Measurements from ENCODE around the gene FKBP8. TPM values are rescaled to one million over a fixed set of nuclear protein-coding genes. Genes with fewer than 3 reads are reported as not detected.

The FKBP8 gene
- total and polyA plus RNA-seq, 4 donors, result 59.1 to 225 (median 101) TPM

DNA sequence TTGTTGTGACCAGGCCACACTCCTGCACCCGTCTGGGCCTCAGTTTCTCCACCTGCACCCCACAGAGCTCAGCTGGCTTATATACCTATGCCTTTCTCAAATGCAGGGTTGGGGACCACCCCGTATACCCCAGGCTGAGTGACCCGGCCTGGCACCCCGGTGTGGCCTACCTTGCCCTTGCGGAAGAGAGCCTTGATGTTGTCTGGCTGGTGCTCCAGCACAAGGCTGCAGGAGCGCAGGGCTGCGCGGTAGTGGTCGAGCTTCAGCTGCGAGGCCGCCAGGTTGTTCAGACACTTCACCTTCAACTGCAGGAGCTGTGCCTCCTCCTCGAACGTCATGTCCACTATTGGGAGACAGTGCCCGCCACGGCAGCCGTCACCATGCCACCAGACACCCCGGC, 5.9 kb downstream of the FKBP8 start:
- TF ChIP-seq FOXA1 (IDR thresholded peaks at IDR 0.05) (no peak), EGR1 (IDR thresholded peaks at IDR 0.05; ENCODE audit: low read depth in 2 of 2) (no peak), YY1 (IDR thresholded peaks at IDR 0.05) (no peak), JUND (IDR thresholded peaks at IDR 0.05) (no peak), FOXA2 (IDR thresholded peaks at IDR 0.05) (no peak), GABPA (IDR thresholded peaks at IDR 0.05 in 1 of 2, conservative IDR thresholded peaks at IDR 0.05 in 1 of 2) (no peak), RXRA (IDR thresholded peaks at IDR 0.05) (no peak), RAD21 (IDR thresholded peaks at IDR 0.05) (no peak), TAF1 (conservative IDR thresholded peaks at IDR 0.05) (no peak), HNF4A (conservative IDR thresholded peaks at IDR 0.05) (no peak), SP1 (IDR thresholded peaks at IDR 0.05) (no peak)
- TF ChIP-seq, protein P1, sequence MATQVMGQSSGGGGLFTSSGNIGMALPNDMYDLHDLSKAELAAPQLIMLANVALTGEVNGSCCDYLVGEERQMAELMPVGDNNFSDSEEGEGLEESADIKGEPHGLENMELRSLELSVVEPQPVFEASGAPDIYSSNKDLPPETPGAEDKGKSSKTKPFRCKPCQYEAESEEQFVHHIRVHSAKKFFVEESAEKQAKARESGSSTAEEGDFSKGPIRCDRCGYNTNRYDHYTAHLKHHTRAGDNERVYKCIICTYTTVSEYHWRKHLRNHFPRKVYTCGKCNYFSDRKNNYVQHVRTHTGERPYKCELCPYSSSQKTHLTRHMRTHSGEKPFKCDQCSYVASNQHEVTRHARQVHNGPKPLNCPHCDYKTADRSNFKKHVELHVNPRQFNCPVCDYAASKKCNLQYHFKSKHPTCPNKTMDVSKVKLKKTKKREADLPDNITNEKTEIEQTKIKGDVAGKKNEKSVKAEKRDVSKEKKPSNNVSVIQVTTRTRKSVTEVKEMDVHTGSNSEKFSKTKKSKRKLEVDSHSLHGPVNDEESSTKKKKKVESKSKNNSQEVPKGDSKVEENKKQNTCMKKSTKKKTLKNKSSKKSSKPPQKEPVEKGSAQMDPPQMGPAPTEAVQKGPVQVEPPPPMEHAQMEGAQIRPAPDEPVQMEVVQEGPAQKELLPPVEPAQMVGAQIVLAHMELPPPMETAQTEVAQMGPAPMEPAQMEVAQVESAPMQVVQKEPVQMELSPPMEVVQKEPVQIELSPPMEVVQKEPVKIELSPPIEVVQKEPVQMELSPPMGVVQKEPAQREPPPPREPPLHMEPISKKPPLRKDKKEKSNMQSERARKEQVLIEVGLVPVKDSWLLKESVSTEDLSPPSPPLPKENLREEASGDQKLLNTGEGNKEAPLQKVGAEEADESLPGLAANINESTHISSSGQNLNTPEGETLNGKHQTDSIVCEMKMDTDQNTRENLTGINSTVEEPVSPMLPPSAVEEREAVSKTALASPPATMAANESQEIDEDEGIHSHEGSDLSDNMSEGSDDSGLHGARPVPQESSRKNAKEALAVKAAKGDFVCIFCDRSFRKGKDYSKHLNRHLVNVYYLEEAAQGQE (IDR thresholded peaks at IDR 0.05), result no peak
- TF ChIP-seq, protein P2, sequence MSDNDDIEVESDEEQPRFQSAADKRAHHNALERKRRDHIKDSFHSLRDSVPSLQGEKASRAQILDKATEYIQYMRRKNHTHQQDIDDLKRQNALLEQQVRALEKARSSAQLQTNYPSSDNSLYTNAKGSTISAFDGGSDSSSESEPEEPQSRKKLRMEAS (IDR thresholded peaks at IDR 0.05), result no peak
- TF ChIP-seq, protein P3, sequence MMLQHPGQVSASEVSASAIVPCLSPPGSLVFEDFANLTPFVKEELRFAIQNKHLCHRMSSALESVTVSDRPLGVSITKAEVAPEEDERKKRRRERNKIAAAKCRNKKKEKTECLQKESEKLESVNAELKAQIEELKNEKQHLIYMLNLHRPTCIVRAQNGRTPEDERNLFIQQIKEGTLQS (IDR thresholded peaks at IDR 0.05), result no peak
- TF ChIP-seq, protein P4, sequence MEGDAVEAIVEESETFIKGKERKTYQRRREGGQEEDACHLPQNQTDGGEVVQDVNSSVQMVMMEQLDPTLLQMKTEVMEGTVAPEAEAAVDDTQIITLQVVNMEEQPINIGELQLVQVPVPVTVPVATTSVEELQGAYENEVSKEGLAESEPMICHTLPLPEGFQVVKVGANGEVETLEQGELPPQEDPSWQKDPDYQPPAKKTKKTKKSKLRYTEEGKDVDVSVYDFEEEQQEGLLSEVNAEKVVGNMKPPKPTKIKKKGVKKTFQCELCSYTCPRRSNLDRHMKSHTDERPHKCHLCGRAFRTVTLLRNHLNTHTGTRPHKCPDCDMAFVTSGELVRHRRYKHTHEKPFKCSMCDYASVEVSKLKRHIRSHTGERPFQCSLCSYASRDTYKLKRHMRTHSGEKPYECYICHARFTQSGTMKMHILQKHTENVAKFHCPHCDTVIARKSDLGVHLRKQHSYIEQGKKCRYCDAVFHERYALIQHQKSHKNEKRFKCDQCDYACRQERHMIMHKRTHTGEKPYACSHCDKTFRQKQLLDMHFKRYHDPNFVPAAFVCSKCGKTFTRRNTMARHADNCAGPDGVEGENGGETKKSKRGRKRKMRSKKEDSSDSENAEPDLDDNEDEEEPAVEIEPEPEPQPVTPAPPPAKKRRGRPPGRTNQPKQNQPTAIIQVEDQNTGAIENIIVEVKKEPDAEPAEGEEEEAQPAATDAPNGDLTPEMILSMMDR (IDR thresholded peaks at IDR 0.05; ENCODE audit: low read depth, low read length, missing input control), result no peak
- WGBS, result 97% methylated on average over 17 of the region's 17 CpGs
- H3K9me3 ChIP-seq (ENCODE audit: control insufficient read depth in 4 of 4, low read length in 3 of 4), result no peaks in the 10 kb centered on the region
- peaks cover 5 to 35% (median 10%) of the 10 kb centered on the region in 4 donors for H3K36me3 ChIP-seq (ENCODE audit: control insufficient read depth in 4 of 4, insufficient read depth in 3 of 4, low read depth in 1 of 4, low read length in 3 of 4)
- H3K9ac ChIP-seq (ENCODE audit: low read depth in 1 of 2, low read length in 2 of 2), result no peak overlapping the region
- H3K4me1 ChIP-seq (ENCODE audit: control insufficient read depth in 4 of 4, insufficient read depth in 4 of 4, low read length in 3 of 4), result peaks cover 3 to 20% (median 9%) of the 10 kb centered on the region in 4 donors
- DNase-seq (ENCODE audit: low spot score), result no peak
- no peaks in the 10 kb centered on the region for H3K27me3 ChIP-seq (ENCODE audit: control insufficient read depth in 4 of 4, insufficient read depth in 4 of 4, low read length in 3 of 4)
- H3K4me3 ChIP-seq (ENCODE audit: low read depth in 1 of 3, low read length in 3 of 3), result no peak overlapping the region
- H3K27ac ChIP-seq (ENCODE audit: low read depth in 1 of 2, low read length in 2 of 2), result no peak overlapping the region

DNA sequence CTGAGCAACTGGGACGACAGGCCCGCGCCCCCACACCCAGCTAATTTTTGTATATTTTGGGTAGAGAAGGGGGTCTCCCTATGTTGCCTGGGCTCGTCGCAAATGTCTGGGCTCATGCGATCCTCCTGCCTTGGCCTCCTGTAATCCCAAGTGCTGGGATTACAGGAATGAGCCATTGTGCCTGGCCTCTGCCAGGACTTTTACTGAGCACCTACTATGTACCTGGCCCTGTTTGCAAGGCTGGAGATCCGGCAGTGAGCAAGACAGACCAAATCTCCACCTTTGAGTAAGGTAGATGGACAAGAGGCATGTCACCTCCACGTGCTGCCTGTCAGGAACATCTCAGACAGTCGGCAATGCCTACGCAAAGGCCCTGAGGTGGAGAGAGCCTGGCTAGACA, 6.9 kb downstream of the FKBP8 start:
- Histone ChIP-seq H3K27ac (ENCODE audit: low read depth in 1 of 2, low read length in 2 of 2) (no peak overlapping the region), H3K27me3 (ENCODE audit: control insufficient read depth in 4 of 4, insufficient read depth in 4 of 4, low read length in 3 of 4) (no peaks in the 10 kb centered on the region), H3K9ac (ENCODE audit: low read depth in 1 of 2, low read length in 2 of 2) (no peak overlapping the region), H3K9me3 (ENCODE audit: control insufficient read depth in 4 of 4, low read length in 3 of 4) (no peaks in the 10 kb centered on the region), H3K4me1 (ENCODE audit: control insufficient read depth in 4 of 4, insufficient read depth in 4 of 4, low read length in 3 of 4) (peaks cover 0 to 12% (median 3%) of the 10 kb centered on the region in 4 donors), H3K4me3 (ENCODE audit: low read depth in 1 of 3, low read length in 3 of 3) (no peak overlapping the region), H3K36me3 (ENCODE audit: control insufficient read depth in 4 of 4, insufficient read depth in 3 of 4, low read depth in 1 of 4, low read length in 3 of 4) (peaks cover 6 to 44% (median 13%) of the 10 kb centered on the region in 4 donors)
- TF ChIP-seq YY1 (IDR thresholded peaks at IDR 0.05) (no peak), HNF4G (IDR thresholded peaks at IDR 0.05) (no peak), NR2F2 (IDR thresholded peaks at IDR 0.05) (no peak), FOXA1 (IDR thresholded peaks at IDR 0.05) (no peak), EGR1 (IDR thresholded peaks at IDR 0.05; ENCODE audit: low read depth in 2 of 2) (no peak), HNF4A (conservative IDR thresholded peaks at IDR 0.05) (no peak), RXRA (IDR thresholded peaks at IDR 0.05) (no peak), TAF1 (conservative IDR thresholded peaks at IDR 0.05) (no peak), GABPA (IDR thresholded peaks at IDR 0.05 in 1 of 2, conservative IDR thresholded peaks at IDR 0.05 in 1 of 2) (no peak)
- TF ChIP-seq, protein P3 (IDR thresholded peaks at IDR 0.05), result no peak
- TF ChIP-seq, protein P1 (IDR thresholded peaks at IDR 0.05), result no peak
- no peak for DNase-seq (ENCODE audit: low spot score)
- WGBS, result 95% methylated on average over 10 of the region's 10 CpGs
